ENCODE data around the gene PRDM16. TPM values are rescaled to one million over a fixed set of nuclear protein-coding genes. Genes with fewer than 3 reads are reported as not detected.

Gene PRDM16
- total RNA-seq, 2 donors from 2014 or later = 0.79 to 6.1 TPM

DNA sequence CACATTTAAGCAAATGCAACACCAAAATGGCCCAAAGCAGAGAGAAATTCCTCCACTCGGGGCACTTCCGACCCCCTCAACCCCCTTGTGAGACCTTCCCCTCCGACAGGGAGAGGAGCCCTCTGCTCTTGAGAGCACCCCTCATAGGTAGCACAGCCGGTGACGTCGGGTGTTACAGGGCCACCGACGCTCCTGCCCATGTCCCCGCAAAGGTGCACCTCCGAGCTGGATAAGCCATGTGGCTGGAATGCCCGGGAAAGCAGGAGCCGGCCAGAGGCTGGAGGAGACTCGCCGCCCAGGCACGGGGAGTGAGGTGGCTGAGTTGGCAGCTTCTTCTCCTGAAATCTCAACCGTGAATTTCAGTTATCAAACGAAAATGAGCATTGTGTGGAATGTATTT is 318.4 kb downstream of the PRDM16 start:
- intact Hi-C loops (cut with DNase I) = no loop called here
- H3K36me3 ChIP-seq = no peaks in the 10 kb centered on the region
- no peak overlapping the region for H3K27ac ChIP-seq
- no peak overlapping the region for H3K4me3 ChIP-seq
- H3K9me3 ChIP-seq = no peaks in the 10 kb centered on the region
- no peaks in the 10 kb centered on the region for H3K27me3 ChIP-seq
- no peak for DNase-seq
- no peaks in the 10 kb centered on the region for H3K4me1 ChIP-seq
- H3K9ac ChIP-seq (ENCODE audit: low read depth in 2 of 2, low read length in 2 of 2) = no peak overlapping the region
- TF ChIP-seq, protein P1, sequence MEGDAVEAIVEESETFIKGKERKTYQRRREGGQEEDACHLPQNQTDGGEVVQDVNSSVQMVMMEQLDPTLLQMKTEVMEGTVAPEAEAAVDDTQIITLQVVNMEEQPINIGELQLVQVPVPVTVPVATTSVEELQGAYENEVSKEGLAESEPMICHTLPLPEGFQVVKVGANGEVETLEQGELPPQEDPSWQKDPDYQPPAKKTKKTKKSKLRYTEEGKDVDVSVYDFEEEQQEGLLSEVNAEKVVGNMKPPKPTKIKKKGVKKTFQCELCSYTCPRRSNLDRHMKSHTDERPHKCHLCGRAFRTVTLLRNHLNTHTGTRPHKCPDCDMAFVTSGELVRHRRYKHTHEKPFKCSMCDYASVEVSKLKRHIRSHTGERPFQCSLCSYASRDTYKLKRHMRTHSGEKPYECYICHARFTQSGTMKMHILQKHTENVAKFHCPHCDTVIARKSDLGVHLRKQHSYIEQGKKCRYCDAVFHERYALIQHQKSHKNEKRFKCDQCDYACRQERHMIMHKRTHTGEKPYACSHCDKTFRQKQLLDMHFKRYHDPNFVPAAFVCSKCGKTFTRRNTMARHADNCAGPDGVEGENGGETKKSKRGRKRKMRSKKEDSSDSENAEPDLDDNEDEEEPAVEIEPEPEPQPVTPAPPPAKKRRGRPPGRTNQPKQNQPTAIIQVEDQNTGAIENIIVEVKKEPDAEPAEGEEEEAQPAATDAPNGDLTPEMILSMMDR (IDR thresholded peaks at IDR 0.05) = no peak

DNA sequence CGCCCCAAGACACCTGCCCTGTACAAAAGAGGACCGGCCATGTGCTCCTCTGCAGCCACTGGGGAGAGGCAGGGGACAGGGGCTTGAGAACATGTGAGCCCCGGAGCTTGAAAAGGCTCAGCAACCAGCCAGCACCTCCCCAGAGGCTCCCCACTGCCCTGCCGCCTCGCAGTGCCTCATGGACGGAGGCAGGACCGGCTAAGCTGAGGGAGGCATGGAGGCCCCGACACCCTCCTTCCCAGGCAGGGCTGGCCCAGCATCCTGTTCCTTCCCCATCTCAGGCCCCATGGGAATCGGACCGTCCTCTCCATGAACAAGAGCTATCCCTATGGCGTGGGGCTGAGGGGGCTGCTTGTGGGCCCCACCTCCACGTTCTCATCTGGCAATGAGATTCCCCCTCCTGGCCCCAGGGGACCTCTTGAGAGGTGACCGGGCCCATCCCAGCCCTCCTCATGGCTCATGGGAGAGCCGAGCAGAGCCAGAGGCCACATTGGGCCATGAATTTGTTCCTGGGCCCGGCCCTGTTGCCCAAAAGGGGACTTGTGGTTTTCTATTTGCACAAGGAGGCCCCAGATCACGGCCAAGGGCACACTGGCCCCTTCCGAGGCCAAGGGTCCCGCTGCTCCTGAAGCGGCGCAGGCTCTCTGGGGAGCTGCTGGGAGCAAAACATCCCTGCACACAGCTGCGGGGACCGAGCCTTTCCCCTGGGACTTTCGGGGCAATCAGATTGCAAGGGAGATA is 320.3 kb downstream of the PRDM16 start:
- TF ChIP-seq, protein P1 (IDR thresholded peaks at IDR 0.05) = no peak
- H3K27me3 ChIP-seq = peaks cover 4% of the 10 kb centered on the region

DNA sequence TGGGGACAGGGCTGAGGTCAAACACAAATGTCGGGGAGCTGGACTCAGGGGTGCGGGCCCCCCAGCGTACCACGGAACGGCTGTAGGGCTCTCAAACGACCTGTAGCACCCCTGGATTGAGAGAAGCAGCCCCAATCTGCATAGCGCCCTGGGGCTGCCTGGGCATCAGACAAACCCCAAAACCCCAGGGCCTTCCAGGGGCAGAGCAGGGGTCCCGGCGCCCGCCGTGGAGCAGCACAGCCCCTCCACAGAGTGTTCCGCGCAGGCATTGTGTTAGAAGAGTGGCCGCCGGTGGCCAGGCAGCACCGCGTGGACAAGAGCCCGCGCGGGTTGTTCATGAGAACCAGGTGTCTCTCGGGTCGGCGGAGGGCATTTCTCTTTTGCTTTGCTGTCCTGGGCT is 321.3 kb downstream of the PRDM16 start:
- Histone ChIP-seq H3K4me1 (peaks cover 11% of the 10 kb centered on the region), H3K9ac (ENCODE audit: low read depth in 2 of 2, low read length in 2 of 2) (no peak overlapping the region), H3K27me3 (peaks cover 4% of the 10 kb centered on the region), H3K36me3 (no peaks in the 10 kb centered on the region), H3K4me3 (no peak overlapping the region), H3K27ac (no peak overlapping the region), H3K9me3 (no peaks in the 10 kb centered on the region)
- intact Hi-C loops (cut with DNase I) = no loop called here
- TF ChIP-seq, protein P1 (IDR thresholded peaks at IDR 0.05) = no peak
- no peak for DNase-seq

More for the DNA sequence above, 320.3 kb downstream of the PRDM16 start:
- H3K9me3 ChIP-seq = no peaks in the 10 kb centered on the region
- no peak for DNase-seq
- H3K36me3 ChIP-seq = no peaks in the 10 kb centered on the region
- H3K27ac ChIP-seq = no peak overlapping the region
- H3K4me3 ChIP-seq = no peak overlapping the region
- intact Hi-C loops (cut with DNase I) = no loop called here
- no peak overlapping the region for H3K9ac ChIP-seq (ENCODE audit: low read depth in 2 of 2, low read length in 2 of 2)
- H3K4me1 ChIP-seq = peaks cover 11% of the 10 kb centered on the region

DNA sequence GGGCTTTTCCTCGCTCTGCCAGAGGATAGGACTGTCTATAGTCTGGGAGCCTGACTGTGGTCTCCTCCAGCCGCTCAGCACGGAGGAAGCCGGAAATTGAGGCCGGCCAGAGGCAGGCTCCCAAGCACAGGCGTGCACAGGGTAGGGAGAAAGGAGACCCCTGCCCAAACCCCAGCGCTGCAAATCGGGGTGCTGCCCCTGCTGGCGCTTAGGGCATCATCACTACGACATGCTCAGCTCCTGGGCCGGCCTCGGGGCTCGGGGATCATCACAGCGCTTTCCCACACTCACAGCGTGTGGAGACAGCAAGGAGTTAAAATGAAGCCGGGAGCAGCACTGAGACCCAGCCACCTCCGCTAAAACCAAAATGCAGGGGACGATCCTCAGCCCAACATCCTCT is 322.7 kb downstream of the PRDM16 start:
- Histone ChIP-seq H3K4me1 (peaks cover 11% of the 10 kb centered on the region), H3K27me3 (peaks cover 4% of the 10 kb centered on the region), H3K9ac (ENCODE audit: low read depth in 2 of 2, low read length in 2 of 2) (no peak overlapping the region), H3K36me3 (no peaks in the 10 kb centered on the region), H3K27ac (no peak overlapping the region), H3K9me3 (no peaks in the 10 kb centered on the region), H3K4me3 (no peak overlapping the region)
- TF ChIP-seq, protein P1 (IDR thresholded peaks at IDR 0.05) = no peak
- no peak for DNase-seq
- intact Hi-C loops (cut with DNase I) = no loop called here

DNA sequence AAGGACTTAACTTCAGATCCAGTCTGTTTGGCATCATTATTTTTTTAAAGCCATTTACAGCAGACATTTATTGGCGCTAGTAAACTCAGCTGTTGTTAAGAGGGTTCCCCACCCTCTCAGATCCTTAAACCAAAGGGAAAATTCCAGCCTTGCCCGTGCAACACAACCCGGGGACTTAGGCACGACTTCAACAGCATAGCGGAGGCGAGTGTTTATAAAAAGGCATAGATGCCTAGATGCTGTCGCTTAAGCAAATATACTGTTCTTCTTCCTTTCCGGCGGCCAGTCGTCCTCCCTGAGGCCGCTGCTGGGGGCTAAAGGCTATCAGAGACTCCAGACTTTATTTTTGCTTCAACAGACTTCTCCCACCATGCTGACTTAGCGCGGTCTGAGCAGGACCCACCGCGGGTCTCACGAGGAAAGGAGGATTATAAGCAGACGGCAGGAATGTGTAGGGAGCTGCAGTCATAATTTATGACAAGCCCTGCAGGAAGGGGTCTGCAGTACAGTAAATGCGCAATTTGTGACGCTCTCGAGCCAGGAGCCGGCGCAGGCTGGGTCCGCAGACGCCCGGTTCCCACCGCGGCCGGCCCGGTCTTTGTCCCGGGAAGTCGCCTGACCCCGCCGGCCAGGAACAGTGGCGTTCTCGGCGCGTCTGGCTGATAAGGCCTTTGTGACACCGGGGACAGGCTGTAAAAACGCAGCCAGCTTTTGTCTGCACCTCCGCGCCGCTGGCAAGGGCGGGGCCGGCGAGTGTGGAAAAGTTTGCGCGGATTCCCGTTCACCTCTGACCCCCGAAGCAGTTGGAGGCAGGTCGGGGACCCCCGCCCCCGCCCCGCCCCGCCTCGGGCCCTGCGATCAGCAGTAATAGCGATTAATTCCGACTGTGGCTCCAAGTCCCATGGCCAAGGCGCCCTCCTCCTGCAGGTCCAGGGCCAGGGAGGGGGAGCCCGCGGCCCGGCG is 324.3 kb downstream of the PRDM16 start:
- H3K4me1 ChIP-seq = peaks cover 11% of the 10 kb centered on the region
- peak overlapping the region; percentile 0 for H3K4me3 ChIP-seq
- no peak overlapping the region for H3K27ac ChIP-seq
- no peak overlapping the region for H3K9ac ChIP-seq (ENCODE audit: low read depth in 2 of 2, low read length in 2 of 2)
- H3K9me3 ChIP-seq = no peaks in the 10 kb centered on the region
- TF ChIP-seq, protein P1 (IDR thresholded peaks at IDR 0.05) = no peak
- peaks cover 4% of the 10 kb centered on the region for H3K27me3 ChIP-seq
- peak; percentile 29 for DNase-seq
- H3K36me3 ChIP-seq = no peaks in the 10 kb centered on the region
- intact Hi-C loops (cut with DNase I) = no loop called here

All from colonic mucosa (tissue), 4 donors.